ENCODE data around the gene TMEM201.

Gene TMEM201

GRCh38 chr1:9599741-9600140 is 11.0 kb downstream of the TMEM201 start:
- DNase-seq (ENCODE audit: low read depth) = no peak
- no peak for TF ChIP-seq CTCF (conservative IDR thresholded peaks at IDR 0.05; ENCODE audit: control insufficient read depth, insufficient read depth, low read depth, low read length)

GRCh38 chr1:9600861-9601834 is 12.4 kb downstream of the TMEM201 start:
- TF ChIP-seq CTCF (conservative IDR thresholded peaks at IDR 0.05; ENCODE audit: control insufficient read depth, insufficient read depth, low read depth, low read length) = no peak
- no peak for DNase-seq (ENCODE audit: low read depth)
- no peak overlapping the region for H3K4me3 ChIP-seq (ENCODE audit: control insufficient read depth, low read depth, low read length)

More at GRCh38 chr1:9599741-9600140, 11.0 kb downstream of the TMEM201 start:
- no peak overlapping the region for H3K4me3 ChIP-seq (ENCODE audit: control insufficient read depth, low read depth, low read length)

GRCh38 chr1:9601942-9602793 is 13.5 kb downstream of the TMEM201 start:
- no peak for TF ChIP-seq CTCF (conservative IDR thresholded peaks at IDR 0.05; ENCODE audit: control insufficient read depth, insufficient read depth, low read depth, low read length)
- H3K4me3 ChIP-seq (ENCODE audit: control insufficient read depth, low read depth, low read length) = no peak overlapping the region
- DNase-seq (ENCODE audit: low read depth) = no peak

GRCh38 chr1:9602794-9603167 is 14.1 kb downstream of the TMEM201 start:
- no peak for DNase-seq (ENCODE audit: low read depth)
- H3K4me3 ChIP-seq (ENCODE audit: control insufficient read depth, low read depth, low read length) = no peak overlapping the region
- no peak for TF ChIP-seq CTCF (conservative IDR thresholded peaks at IDR 0.05; ENCODE audit: control insufficient read depth, insufficient read depth, low read depth, low read length)

- DNase-seq (ENCODE audit: low read depth) = no peak
- TF ChIP-seq CTCF (conservative IDR thresholded peaks at IDR 0.05; ENCODE audit: control insufficient read depth, insufficient read depth, low read depth, low read length) = no peak
- H3K4me3 ChIP-seq (ENCODE audit: control insufficient read depth, low read depth, low read length) = no peak overlapping the region
Observed at GRCh38 chr1:9603307-9603706, 14.6 kb downstream of the TMEM201 start.

- no peak for TF ChIP-seq CTCF (conservative IDR thresholded peaks at IDR 0.05; ENCODE audit: control insufficient read depth, insufficient read depth, low read depth, low read length)
- H3K4me3 ChIP-seq (ENCODE audit: control insufficient read depth, low read depth, low read length) = no peak overlapping the region
- no peak for DNase-seq (ENCODE audit: low read depth)
Observed at GRCh38 chr1:9603766-9604753, 15.3 kb downstream of the TMEM201 start.

Data from fibroblast of mammary gland (primary cell).